HepG2 (cell line): ENCODE results near the gene NLGN2. TPM values are rescaled to one million over a fixed set of nuclear protein-coding genes. Genes with fewer than 3 reads are reported as not detected.
A peak's percentile ranks its signal among the peaks of the same experiment; 100 is the strongest.

Experiments used
- ATAC-seq: fragments of 200-7000 bp; cut with Tn5 transposase; 3 replicates; pipeline ENCODE4 v1.9.1; 2020; ENCODE audit warnings: mild to moderate bottlenecking, moderate library complexity
- BruUV-seq: library from RNA; stranded (reverse); fragments of 400-500 nt; replicated peaks from 2 replicates; lab custom pipeline; 2021; lab: Mats Ljungman, UMichigan
- CTCF ChIA-PET: fragments of 300-600 bp; formaldehyde crosslinking; extraction: SDS; loops from one replicate; lab custom pipeline; 2021; ENCODE audit warnings: low total read pairs, inconsistent platforms, low intra/inter-chr PET ratio; lab: Yijun Ruan, JAX
- POLR2A ChIA-PET: fragments of 350-600 bp; sonication (Branson Sonifier 250); formaldehyde crosslinking; loops from one replicate; lab custom pipeline; 2020; ENCODE audit warnings: antibody characterized with exemption, inconsistent platforms; lab: Yijun Ruan, JAX
- DNase-seq: peaks from one replicate; pipeline ENCODE4 v3.0.0-alpha.2; 2015; ENCODE audit warnings: low spot score
- FAIRE-seq: peaks from 3 replicates; lab custom pipeline; 2011; peaks lifted over from hg19 to GRCh38; lab: Jason Lieb, UNC
- H2AFZ ChIP-seq: one replicate; pipeline ENCODE4 v1.6.1; 2011; ENCODE audit warnings: low read length, inconsistent platforms
- H3K27ac ChIP-seq: fragments of 300-600 bp; 3 replicates; pipeline ENCODE4 v1.8.0; 2011; ENCODE audit warnings: mixed run types, mild to moderate bottlenecking, mixed read lengths, low read length, inconsistent platforms; ENCODE audit not compliant: insufficient read depth; ENCODE audit errors: extremely low read length
- H3K27me3 ChIP-seq, 2 experiments: fragments of 200-600 bp in 1 of 2; 2 replicates in 1 of 2; 3 replicates in 1 of 2; pipeline versions ENCODE4 v1.6.0 to v1.8.0; 2011; ENCODE audit warnings: low read length in 2 of 2, mild to moderate bottlenecking in 2 of 2, moderate library complexity in 2 of 2, inconsistent platforms in 1 of 2; ENCODE audit not compliant: insufficient read depth in 2 of 2, control insufficient read depth in 1 of 2
- H3K36me3 ChIP-seq, 2 experiments: fragments of 200-600 bp in 1 of 2; replicated peaks in 1 of 2; 2 replicates in 1 of 2; 3 replicates in 1 of 2; pipeline versions ENCODE4 v1.5.1 to v1.8.0; 2011; ENCODE audit warnings: low read length in 2 of 2, inconsistent platforms in 1 of 2; ENCODE audit not compliant: insufficient read depth in 2 of 2, control insufficient read depth in 1 of 2
- H3K4me1 ChIP-seq: 2 replicates; pipeline ENCODE4 v1.5.1; 2012; ENCODE audit warnings: low read length, inconsistent platforms; ENCODE audit not compliant: insufficient read depth
- H3K4me2 ChIP-seq: 2 replicates; pipeline ENCODE4 v1.6.0; 2011; ENCODE audit warnings: low read depth, low read length, inconsistent platforms
- H3K4me3 ChIP-seq, 3 experiments: fragments of 200-600 bp in 1 of 3; sonication (generic), shearing (Covaris generic) in 1 of 3; replicated peaks in 1 of 3; 2 replicates each; pipeline ENCODE4 v1.5.1; 2011 to 2016; ENCODE audit warnings: low read length in 3 of 3, inconsistent platforms in 2 of 3, low read depth in 2 of 3, mild to moderate bottlenecking in 2 of 3, control low read depth in 1 of 3, mixed read lengths in 1 of 3; ENCODE audit not compliant: insufficient read depth in 1 of 3
- H3K79me2 ChIP-seq: one replicate; pipeline ENCODE4 v1.6.1; 2011; ENCODE audit warnings: low read length, inconsistent platforms; ENCODE audit not compliant: insufficient read depth
- H3K9ac ChIP-seq: 2 replicates; pipeline ENCODE4 v1.6.0; 2011; ENCODE audit warnings: mild to moderate bottlenecking, low read depth, low read length, inconsistent platforms; ENCODE audit not compliant: insufficient read depth
- H3K9me3 ChIP-seq: 2 replicates; pipeline ENCODE4 v1.5.1; 2012; ENCODE audit warnings: mild to moderate bottlenecking, low read length
- H4K20me1 ChIP-seq: 2 replicates; pipeline ENCODE4 v1.6.0; 2011; ENCODE audit warnings: inconsistent platforms, mild to moderate bottlenecking, low read length, moderate library complexity; ENCODE audit not compliant: insufficient read depth
- GATA4 ChIP-seq: sonication (generic); IDR thresholded peaks from 2 replicates; pipeline ENCODE4 v1.6.1; 2016; ENCODE audit warnings: antibody characterized with exemption, low read depth, borderline replicate concordance
- HCFC1 ChIP-seq: fragments of 150-350 bp; IDR thresholded peaks from 2 replicates; pipeline ENCODE4 v1.6.1; 2014; ENCODE audit warnings: low read depth, low read length
- KDM5B ChIP-seq: sonication (generic); formaldehyde crosslinking; IDR thresholded peaks from 2 replicates; pipeline ENCODE4 v1.4.0; 2020; ENCODE audit warnings: missing genetic modification reagents, mild to moderate bottlenecking, borderline replicate concordance
- MTA1 ChIP-seq: sonication (generic); formaldehyde crosslinking; IDR thresholded peaks from 2 replicates; pipeline ENCODE4 v1.4.0; 2020; ENCODE audit warnings: missing genetic modification reagents, mild to moderate bottlenecking, borderline replicate concordance
- NR2F1 ChIP-seq, 2 experiments: fragments of 450-650 bp in 1 of 2; formaldehyde crosslinking in 1 of 2; IDR thresholded peaks; 2 replicates each; pipeline versions ENCODE4 v1.5.0 to v1.6.1; 2016 to 2020; ENCODE audit warnings: mild to moderate bottlenecking in 1 of 2, missing compliant biosample characterization in 1 of 2, missing genetic modification reagents in 1 of 2, moderate library complexity in 1 of 2
- PITX1 ChIP-seq: sonication (generic); formaldehyde crosslinking; IDR thresholded peaks from 2 replicates; pipeline ENCODE4 v1.5.1; 2020; ENCODE audit warnings: mild to moderate bottlenecking, missing genetic modification reagents
- RXRA ChIP-seq: sonication (generic); formaldehyde crosslinking; IDR thresholded peaks from 2 replicates; pipeline ENCODE4 v1.5.1; 2020; ENCODE audit warnings: missing genetic modification reagents
- SP1 ChIP-seq, 2 experiments: fragments of 450-650 bp in 1 of 2; sonication (generic) in 1 of 2; formaldehyde crosslinking in 1 of 2; IDR thresholded peaks; 2 replicates each; pipeline versions ENCODE4 v1.4.0 to v1.6.1; 2016 to 2020; ENCODE audit warnings: missing genetic modification reagents in 1 of 2
- YEATS4 ChIP-seq: sonication (generic); formaldehyde crosslinking; IDR thresholded peaks from 2 replicates; pipeline ENCODE4 v1.4.0; 2020; ENCODE audit warnings: missing genetic modification reagents, borderline replicate concordance
- ZMAT3 ChIP-seq: sonication (generic); formaldehyde crosslinking; conservative IDR thresholded peaks from 2 replicates; pipeline ENCODE4 v1.7.0; 2021; ENCODE audit warnings: missing genetic modification reagents
- ZNF766 ChIP-seq: sonication (generic); formaldehyde crosslinking; IDR thresholded peaks from 2 replicates; pipeline ENCODE4 v1.5.0; 2020; ENCODE audit warnings: missing genetic modification reagents, borderline replicate concordance
- WGBS: methylation state at CpG from one replicate; pipeline ENCODE4 v1.1.6; 2017; ENCODE audit warnings: low lambda C conversion rate; 5-methylcytosine and 5-hydroxymethylcytosine counted together
- in situ Hi-C: cut with HindIII; loops from 2 replicates; pipeline ENCODE4 v1.10.0; 2017; ENCODE audit warnings: low pct_unique_long_range_greater_than_20kb; ENCODE audit not compliant: extremely low pct_ligation_motif_present
- intact Hi-C: fragments of 100-400 bp; cut with micrococcal nuclease; formaldehyde crosslinking; loops from one replicate; pipeline ENCODE4 v1.10.0; 2022; ENCODE audit not compliant: unreplicated experiment
- polyA plus RNA-seq, 8 experiments: library from polyadenylated mRNA; depleted of rRNA in 3 of 8; stranded (reverse) in 7 of 8; unstranded in 1 of 8; fragments of >200 nt; fragmentation: Illumina TruSeq in 4 of 8; extraction: Trizol in 4 of 8; gene quantifications; 2 replicates each; pipeline versions ENCODE4 v1.2.1 to v1.2.3, GENCODE V29; 2011 to 2016; ENCODE audit warnings: low read depth in 4 of 8, missing spikeins in 1 of 8, mixed read lengths in 1 of 8; ENCODE audit not compliant: insufficient read depth in 1 of 8
- total RNA-seq, 5 experiments: library from RNA; depleted of rRNA; stranded (reverse); fragments of >200 nt; fragmentation: Illumina TruSeq; extraction: Trizol; gene quantifications; 2 replicates each; pipeline ENCODE4 v1.2.3, GENCODE V29; 2016; ENCODE audit warnings: low read depth in 1 of 5
- TF ChIP-seq, protein P1 (sequence below): sonication (generic); formaldehyde crosslinking; IDR thresholded peaks from 2 replicates; pipeline ENCODE4 v1.4.0; 2020; ENCODE audit warnings: missing genetic modification reagents
- TF ChIP-seq, protein P2 (sequence below): sonication (generic); formaldehyde crosslinking; IDR thresholded peaks from 2 replicates; pipeline ENCODE4 v1.4.0; 2020; ENCODE audit warnings: low read depth, mild to moderate bottlenecking, missing genetic modification reagents
- TF ChIP-seq, protein P3 (sequence below): sonication (generic); formaldehyde crosslinking; IDR thresholded peaks from 2 replicates; pipeline ENCODE4 v1.5.1; 2020; ENCODE audit warnings: mild to moderate bottlenecking, missing genetic modification reagents, moderate library complexity

NLGN2 gene
- total and polyA plus RNA-seq, 2 of the 13 experiments (the other 11 are each of a cell fraction or from before 2014, with no cell fraction given): 1.9 to 11.0 TPM

DNA sequence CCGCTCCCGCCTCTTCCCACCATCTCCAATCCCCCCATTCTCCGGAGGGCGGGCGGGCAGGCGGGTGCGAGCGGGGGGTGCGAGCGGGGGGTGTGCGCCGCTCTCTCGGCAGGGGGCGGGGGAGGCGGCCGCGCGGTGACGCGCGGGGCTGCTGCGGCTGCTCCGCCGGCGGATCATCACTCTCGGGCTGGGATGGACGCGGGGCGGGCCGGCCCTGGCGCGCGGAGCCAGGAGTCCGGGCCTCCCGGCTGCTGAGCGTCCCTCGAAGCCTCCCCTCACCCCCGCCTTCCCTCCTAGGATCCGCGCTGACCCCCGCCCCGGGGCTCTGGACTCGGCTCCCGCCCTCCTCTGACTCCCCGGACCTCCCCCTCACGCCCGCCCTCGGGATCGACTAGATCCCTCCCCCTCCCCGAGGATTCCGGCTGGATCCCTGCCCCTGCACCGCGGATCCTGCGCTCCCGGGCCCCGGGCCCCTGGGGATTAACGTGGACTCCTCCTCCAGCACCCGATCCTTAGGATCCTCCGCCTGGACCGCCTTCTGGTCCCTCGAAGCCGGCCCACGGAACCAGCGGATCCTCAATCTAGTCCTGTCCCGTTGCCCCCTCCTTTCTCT, 2.8 kb upstream of the NLGN2 start:
- H3K4me2 ChIP-seq: peak overlapping the region; percentile 80
- intact Hi-C loops (loop anchor here (1.0 to 5.0 kb wide), 3 partner anchors 30 to 77 kb away; partner anchors contain the start of genes POLR2A, SLC35G6, TMEM102 and TMEM95), in situ Hi-C loops (no loop called here)
- peak overlapping the region; percentile 99 for H3K27ac ChIP-seq
- 5% methylated on average over 22 of the region's 65 CpGs for WGBS
- H3K79me2 ChIP-seq: peaks cover 4% of the 10 kb centered on the region
- ChIA-PET CTCF (no interaction called here), POLR2A (interaction anchor here (0.6 to 3.3 kb wide), 37 partner anchors 8 to 977 kb away, joined by 3 to 76 read pairs (median 7); partner anchors contain the start of genes CD68, CHRNB1, FGF11 and KCTD11)
- H2AFZ ChIP-seq: no peak overlapping the region
- H3K9ac ChIP-seq: peak overlapping the region; percentile 69; the same call in 1 of the 2 replicates
- no peaks in the 10 kb centered on the region for H4K20me1 ChIP-seq
- no peaks in the 10 kb centered on the region for H3K9me3 ChIP-seq
- no peak for FAIRE-seq
- DNase-seq: no peak
- H3K4me3 ChIP-seq: peak overlapping the region; percentile 62 to 95 (median 70)
- H3K27me3 ChIP-seq: no peaks in the 10 kb centered on the region; a peak in 1 of 5 replicates
- H3K4me1 ChIP-seq: peaks cover 18% of the 10 kb centered on the region
- no TSS peak for BruUV-seq
- peak; percentile 14 for ATAC-seq
- 0 out of 5 replicates have a peak, but pooled peaks cover 0 to 2% of the 10 kb centered on the region in 2 experiments for H3K36me3 ChIP-seq
- TF ChIP-seq NR2F1 (CRISPR knock-in tag; IDR thresholded peaks at IDR 0.05): no peak
- 0 out of 2 replicates have a peak, but pooled peaks have one; percentile 26 for TF ChIP-seq ZMAT3 (CRISPR knock-in tag)
- TF ChIP-seq, protein P1, sequence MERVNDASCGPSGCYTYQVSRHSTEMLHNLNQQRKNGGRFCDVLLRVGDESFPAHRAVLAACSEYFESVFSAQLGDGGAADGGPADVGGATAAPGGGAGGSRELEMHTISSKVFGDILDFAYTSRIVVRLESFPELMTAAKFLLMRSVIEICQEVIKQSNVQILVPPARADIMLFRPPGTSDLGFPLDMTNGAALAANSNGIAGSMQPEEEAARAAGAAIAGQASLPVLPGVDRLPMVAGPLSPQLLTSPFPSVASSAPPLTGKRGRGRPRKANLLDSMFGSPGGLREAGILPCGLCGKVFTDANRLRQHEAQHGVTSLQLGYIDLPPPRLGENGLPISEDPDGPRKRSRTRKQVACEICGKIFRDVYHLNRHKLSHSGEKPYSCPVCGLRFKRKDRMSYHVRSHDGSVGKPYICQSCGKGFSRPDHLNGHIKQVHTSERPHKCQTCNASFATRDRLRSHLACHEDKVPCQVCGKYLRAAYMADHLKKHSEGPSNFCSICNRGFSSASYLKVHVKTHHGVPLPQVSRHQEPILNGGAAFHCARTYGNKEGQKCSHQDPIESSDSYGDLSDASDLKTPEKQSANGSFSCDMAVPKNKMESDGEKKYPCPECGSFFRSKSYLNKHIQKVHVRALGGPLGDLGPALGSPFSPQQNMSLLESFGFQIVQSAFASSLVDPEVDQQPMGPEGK: peak; percentile 63; the same call in 1 of the 2 replicates
- TF ChIP-seq SP1 (IDR thresholded peaks at IDR 0.05): no peak
- no peak for TF ChIP-seq SP1 (CRISPR knock-in tag; IDR thresholded peaks at IDR 0.05)
- TF ChIP-seq, protein P2, sequence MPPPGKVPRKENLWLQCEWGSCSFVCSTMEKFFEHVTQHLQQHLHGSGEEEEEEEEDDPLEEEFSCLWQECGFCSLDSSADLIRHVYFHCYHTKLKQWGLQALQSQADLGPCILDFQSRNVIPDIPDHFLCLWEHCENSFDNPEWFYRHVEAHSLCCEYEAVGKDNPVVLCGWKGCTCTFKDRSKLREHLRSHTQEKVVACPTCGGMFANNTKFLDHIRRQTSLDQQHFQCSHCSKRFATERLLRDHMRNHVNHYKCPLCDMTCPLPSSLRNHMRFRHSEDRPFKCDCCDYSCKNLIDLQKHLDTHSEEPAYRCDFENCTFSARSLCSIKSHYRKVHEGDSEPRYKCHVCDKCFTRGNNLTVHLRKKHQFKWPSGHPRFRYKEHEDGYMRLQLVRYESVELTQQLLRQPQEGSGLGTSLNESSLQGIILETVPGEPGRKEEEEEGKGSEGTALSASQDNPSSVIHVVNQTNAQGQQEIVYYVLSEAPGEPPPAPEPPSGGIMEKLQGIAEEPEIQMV (CRISPR knock-in tag): 0 out of 2 replicates have a peak, but pooled peaks have one; percentile 29
- 0 out of 2 replicates have a peak, but pooled peaks have one; percentile 30 for TF ChIP-seq YEATS4 (CRISPR knock-in tag)
- peak; percentile 25; the same call in 1 of the 2 replicates for TF ChIP-seq RXRA (CRISPR knock-in tag)
- TF ChIP-seq, protein P3, sequence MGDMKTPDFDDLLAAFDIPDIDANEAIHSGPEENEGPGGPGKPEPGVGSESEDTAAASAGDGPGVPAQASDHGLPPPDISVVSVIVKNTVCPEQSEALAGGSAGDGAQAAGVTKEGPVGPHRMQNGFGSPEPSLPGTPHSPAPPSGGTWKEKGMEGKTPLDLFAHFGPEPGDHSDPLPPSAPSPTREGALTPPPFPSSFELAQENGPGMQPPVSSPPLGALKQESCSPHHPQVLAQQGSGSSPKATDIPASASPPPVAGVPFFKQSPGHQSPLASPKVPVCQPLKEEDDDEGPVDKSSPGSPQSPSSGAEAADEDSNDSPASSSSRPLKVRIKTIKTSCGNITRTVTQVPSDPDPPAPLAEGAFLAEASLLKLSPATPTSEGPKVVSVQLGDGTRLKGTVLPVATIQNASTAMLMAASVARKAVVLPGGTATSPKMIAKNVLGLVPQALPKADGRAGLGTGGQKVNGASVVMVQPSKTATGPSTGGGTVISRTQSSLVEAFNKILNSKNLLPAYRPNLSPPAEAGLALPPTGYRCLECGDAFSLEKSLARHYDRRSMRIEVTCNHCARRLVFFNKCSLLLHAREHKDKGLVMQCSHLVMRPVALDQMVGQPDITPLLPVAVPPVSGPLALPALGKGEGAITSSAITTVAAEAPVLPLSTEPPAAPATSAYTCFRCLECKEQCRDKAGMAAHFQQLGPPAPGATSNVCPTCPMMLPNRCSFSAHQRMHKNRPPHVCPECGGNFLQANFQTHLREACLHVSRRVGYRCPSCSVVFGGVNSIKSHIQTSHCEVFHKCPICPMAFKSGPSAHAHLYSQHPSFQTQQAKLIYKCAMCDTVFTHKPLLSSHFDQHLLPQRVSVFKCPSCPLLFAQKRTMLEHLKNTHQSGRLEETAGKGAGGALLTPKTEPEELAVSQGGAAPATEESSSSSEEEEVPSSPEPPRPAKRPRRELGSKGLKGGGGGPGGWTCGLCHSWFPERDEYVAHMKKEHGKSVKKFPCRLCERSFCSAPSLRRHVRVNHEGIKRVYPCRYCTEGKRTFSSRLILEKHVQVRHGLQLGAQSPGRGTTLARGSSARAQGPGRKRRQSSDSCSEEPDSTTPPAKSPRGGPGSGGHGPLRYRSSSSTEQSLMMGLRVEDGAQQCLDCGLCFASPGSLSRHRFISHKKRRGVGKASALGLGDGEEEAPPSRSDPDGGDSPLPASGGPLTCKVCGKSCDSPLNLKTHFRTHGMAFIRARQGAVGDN (CRISPR knock-in tag): 0 out of 2 replicates have a peak, but pooled peaks have one; percentile 5
- peak; percentile 14; the same call in 1 of the 2 replicates for TF ChIP-seq MTA1
- TF ChIP-seq PITX1 (CRISPR knock-in tag): 0 out of 2 replicates have a peak, but pooled peaks have one; percentile 16
- TF ChIP-seq KDM5B: 0 out of 2 replicates have a peak, but pooled peaks have one; percentile 31
- TF ChIP-seq ZNF766 (CRISPR knock-in tag): no peak
- TF ChIP-seq HCFC1: no peak
- 0 out of 2 replicates have a peak, but pooled peaks have one; percentile 4 for TF ChIP-seq GATA4
